Measurements from ENCODE around the gene PLB1.

DNA sequence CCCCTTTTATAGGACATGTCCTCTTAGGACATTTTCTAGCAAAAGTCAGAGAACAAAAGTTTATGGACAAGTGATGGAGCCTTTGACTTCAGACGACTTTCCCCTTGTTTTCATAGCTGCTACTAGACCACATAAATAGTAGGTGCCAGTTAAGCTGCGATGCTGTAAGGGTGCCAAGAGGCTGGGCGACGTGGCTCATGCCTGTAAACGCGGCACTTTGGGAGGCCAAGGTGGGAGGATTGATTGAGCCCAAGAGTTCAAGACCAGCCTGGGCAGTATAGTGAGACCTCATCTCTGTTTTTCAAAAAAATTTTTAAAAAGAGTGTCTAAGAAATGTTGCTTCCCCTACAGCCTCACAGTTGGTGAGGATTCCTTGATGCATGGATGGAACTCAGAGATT lies 2.2 kb upstream of the PLB1 start:
- TF ChIP-seq, protein P1, sequence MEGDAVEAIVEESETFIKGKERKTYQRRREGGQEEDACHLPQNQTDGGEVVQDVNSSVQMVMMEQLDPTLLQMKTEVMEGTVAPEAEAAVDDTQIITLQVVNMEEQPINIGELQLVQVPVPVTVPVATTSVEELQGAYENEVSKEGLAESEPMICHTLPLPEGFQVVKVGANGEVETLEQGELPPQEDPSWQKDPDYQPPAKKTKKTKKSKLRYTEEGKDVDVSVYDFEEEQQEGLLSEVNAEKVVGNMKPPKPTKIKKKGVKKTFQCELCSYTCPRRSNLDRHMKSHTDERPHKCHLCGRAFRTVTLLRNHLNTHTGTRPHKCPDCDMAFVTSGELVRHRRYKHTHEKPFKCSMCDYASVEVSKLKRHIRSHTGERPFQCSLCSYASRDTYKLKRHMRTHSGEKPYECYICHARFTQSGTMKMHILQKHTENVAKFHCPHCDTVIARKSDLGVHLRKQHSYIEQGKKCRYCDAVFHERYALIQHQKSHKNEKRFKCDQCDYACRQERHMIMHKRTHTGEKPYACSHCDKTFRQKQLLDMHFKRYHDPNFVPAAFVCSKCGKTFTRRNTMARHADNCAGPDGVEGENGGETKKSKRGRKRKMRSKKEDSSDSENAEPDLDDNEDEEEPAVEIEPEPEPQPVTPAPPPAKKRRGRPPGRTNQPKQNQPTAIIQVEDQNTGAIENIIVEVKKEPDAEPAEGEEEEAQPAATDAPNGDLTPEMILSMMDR (IDR thresholded peaks at IDR 0.05) = no peak
- no peak for TF ChIP-seq POLR2A (IDR thresholded peaks at IDR 0.05)

Measured in esophagus squamous epithelium (tissue), 4 donors.